ENCODE data around the gene PMPCB.
A peak's percentile ranks its signal among the peaks of the same experiment; 100 is the strongest.
"Not testable (repeated sequence)": the region's sequence is repeated elsewhere in the genome, so short reads cannot be mapped to it uniquely, and the experiment has no call there.

Gene PMPCB

GRCh38 chr7:103296901-103297836, at the start of gene PMPCB:
TSS of gene PMPCB (plus strand) at chr7:103297435. CDS start at chr7:103297460, 25 bp downstream.
- peak; percentile 94 for DNase-seq (ENCODE audit: low read depth)

DNA sequence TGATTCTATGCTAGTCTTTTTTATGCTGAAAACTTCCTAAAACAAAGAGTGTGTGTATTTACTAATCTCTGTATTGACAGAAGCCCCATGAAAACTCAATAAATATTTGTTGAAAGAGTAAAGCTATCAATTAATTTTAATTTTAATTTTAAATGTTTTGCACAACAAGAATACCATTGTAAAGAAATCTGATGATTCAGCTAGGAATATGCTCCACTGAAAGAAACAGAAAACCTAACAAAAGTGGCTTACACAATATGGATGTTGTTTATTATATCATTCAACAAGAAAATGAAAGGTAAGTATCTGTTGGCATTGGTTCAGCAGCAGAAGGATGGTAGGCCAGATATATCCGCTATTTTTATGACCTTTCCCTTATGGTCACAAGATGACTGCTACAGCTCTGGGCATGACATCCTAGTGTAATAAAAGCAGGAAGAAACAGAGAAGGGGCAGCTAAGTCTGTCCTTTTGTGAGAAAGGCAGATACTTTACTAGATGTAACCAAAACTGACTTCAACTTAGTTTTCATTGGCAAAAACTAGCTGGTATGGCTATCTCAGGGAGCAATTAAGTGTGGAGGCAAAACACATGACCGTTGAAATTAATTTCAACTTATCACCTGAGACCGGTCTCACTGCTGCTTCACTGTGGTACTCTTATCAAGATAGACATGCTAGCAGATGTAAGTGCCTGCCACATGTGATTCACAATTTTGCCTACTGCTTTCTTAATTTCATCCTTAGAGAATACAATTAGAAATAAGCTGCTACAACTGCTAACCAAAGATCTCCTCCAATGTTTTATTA, 43.3 kb upstream of the PMPCB start:
- DNase-seq (ENCODE audit: low read depth) = not testable (repeated sequence)

- not testable (repeated sequence) for DNase-seq (ENCODE audit: low read depth)
Observed at GRCh38 chr7:103264054-103264453, 33.2 kb upstream of the PMPCB start.

GRCh38 chr7:103266229-103266628, 31.0 kb upstream of the PMPCB start:
- DNase-seq (ENCODE audit: low read depth) = not testable (repeated sequence)

GRCh38 chr7:103273374-103273773, 23.9 kb upstream of the PMPCB start:
- not testable (repeated sequence) for DNase-seq (ENCODE audit: low read depth)

DNA sequence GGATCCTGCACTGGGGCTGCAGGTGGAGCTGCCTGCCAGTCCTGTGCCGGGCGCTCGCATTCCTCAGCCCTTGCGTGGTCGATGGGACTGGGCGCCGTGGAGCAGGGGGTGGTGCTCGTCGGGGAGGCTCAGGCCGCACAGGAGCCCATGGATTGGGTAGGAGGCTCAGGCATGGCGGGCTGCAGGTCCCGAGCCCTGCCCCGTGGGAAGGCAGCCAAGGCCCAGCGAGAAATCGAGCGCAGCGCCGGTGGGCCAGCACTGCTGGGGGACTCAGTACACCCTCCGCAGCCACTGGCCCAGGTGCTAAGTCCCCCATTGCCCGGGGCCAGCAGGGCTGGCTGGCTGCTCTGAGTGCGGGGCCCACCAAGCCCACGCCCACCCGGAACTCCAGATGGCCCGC, 22.4 kb upstream of the PMPCB start:
- DNase-seq (ENCODE audit: low read depth) = not testable (repeated sequence)

DNA sequence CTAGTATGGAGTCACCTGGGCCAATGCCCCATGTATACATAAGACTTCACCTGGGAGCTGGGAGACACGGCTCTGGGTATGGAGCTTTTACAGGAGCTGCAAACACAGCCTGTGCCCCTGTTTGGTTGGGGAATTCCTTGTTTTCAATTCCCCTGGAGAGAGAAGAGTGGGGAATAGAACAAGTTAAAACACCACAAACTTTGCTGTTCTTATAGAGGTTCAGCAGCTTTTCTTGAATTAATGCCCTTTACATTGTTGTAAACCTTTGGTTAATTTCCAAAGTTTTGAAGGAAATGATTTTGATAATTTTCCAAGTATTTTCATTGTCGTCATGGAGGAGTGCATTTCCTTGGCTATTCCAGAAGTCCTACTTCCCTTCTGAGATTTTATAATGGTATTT, 19.0 kb upstream of the PMPCB start:
- not testable (repeated sequence) for DNase-seq (ENCODE audit: low read depth)

DNA sequence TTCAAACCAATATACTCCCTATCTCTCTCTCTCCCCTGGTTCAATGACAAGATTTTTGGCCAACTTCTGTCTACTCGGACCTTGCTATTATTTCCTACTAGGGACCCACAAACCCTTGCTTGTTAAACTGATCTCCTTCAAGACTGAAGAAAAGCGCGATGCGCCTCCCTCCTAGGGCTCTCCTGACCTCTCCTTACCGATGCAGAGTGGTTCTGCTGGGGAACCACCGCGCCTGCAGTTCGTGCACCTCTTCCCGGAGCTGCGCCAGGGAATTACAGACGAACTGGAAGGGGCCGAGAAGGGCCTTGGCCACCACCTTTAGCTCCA, 17.6 kb upstream of the PMPCB start:
- not testable (repeated sequence) for DNase-seq (ENCODE audit: low read depth)

GRCh38 chr7:103279963-103280802, 17.1 kb upstream of the PMPCB start:
- DNase-seq (ENCODE audit: low read depth) = peak; percentile 67

DNA sequence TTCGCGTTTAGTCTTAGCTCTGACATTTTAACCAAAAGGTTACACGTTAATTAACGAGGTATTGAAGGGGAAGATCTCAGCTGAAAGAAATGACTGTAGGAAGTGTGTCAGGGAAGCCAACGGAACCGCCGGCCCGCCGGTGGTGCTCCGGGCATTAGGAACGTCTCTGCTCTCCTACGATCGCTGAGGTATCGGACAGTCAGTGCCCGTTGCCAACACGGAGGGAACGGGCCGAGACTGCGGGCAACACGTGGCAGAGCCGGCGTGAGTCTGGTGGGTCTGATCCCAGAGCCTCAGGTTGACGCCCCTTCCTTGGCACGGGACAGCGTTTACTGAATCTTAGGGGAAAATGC, 16.5 kb upstream of the PMPCB start:
- not testable (repeated sequence) for DNase-seq (ENCODE audit: low read depth)

DNA sequence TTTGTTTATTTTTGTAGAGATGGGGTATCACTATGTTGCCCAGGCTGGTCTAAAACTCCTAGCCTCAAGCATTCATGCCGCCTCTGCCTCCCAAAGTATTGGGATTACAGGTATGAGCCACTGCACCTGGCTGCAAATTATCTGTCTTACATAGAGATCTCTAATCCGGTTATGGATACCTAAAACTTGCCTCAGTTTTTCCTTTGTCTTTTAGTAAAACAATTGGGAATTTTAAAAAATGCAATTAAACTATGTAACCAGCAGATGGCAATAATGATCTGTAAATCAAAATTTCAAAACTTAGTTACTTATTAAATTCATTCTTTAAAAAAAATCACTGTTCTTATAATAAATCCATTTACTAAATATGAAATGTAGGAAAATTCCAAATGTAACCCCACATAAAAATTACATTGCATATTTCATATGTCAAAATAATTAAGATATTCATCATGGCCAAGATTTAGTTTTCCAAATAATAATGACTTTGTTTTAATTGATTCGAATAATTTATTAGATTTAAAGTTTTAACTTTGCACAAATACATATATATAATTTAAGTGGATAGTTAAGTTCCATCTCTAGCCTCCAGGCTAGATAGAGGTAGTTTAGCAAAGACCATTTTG, 14.3 kb upstream of the PMPCB start:
- not testable (repeated sequence) for DNase-seq (ENCODE audit: low read depth)

- no peak for DNase-seq (ENCODE audit: low read depth)
Observed at GRCh38 chr7:103292122-103292521, 5.1 kb upstream of the PMPCB start.

DNA sequence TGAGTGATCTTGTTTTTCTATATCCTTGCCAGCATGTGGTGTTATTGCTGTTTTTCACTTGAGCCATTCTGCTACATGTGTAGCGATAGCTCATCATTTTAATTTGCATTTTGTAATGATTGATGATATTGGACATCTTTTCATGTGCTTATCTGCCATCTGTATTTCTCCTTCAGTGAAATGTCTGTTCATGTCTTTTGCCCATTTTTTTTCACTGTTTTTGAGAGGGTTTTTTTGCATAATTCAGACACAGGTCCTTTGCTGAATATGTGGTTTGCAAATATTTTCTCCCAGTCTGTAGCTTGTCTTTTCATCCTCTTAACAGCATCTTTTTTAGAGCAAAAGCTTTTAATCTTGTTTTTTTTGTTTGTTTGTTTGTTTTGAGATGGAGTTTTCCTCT, 3.7 kb upstream of the PMPCB start:
- DNase-seq (ENCODE audit: low read depth) = no peak

DNA sequence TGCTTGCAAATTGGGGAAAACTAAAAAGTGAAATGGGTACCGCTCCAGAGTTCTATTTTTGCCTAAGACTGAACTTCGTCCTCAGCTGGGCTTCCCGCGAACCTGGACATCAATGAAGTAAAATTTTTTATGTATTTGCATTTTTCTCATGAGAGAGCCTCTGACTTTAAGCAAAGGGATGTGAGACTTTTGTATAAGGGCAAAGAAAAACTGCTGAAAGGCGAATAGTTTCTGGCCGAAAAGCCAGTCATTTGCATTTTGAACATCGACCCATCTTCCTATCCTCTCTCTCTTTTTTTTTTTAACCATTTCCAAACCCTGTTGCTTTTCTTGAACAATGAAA, 573 bp downstream of the PMPCB start:
- no peak for DNase-seq (ENCODE audit: low read depth)

DNA sequence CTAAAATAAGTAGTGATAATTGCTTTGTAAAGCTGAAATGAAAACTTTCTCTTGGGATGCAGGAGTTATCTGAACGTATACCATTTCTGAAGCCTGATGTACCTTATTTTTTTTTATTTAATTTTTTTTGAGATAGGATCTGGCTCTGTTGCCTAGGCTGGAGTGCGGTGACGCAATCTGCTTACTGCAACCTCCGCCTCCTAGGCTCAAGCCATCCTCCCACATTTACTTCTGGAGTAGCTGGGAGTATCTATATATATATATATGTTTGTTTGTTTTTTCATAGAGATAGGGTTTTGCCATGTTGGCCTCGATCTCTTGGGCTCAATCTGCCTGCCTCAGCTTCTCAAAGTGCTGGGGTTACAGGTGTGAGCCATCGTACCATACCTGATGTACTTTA, 2.4 kb downstream of the PMPCB start:
- no peak for DNase-seq (ENCODE audit: low read depth)

- no peak for DNase-seq (ENCODE audit: low read depth)
Observed at GRCh38 chr7:103301441-103301840, 4.2 kb downstream of the PMPCB start.

- no peak for DNase-seq (ENCODE audit: low read depth)
Observed at GRCh38 chr7:103307503-103308231, 10.4 kb downstream of the PMPCB start.

GRCh38 chr7:103314852-103315251, 17.6 kb downstream of the PMPCB start:
- DNase-seq (ENCODE audit: low read depth) = no peak

GRCh38 chr7:103316380-103316941, 19.2 kb downstream of the PMPCB start:
- no peak for DNase-seq (ENCODE audit: low read depth)

DNA sequence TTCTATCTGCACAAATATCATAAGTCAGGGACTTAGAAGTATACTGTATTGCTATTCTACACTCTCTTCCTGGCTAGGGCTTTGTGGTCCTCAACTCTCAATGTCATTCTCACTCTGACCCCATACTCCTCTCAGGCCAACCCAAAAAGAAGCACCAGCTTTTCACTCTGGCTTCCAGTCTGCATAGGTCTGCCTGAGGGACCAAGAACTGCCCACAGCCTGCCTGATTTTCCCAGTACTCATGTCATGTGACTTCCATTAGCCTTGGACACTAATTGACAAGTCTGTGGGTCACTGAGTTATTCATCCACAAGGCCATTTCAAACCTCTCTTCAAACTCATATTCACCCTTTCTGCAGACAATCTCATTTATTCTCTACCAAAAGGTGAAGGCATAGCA, 19.8 kb downstream of the PMPCB start:
- DNase-seq (ENCODE audit: low read depth) = no peak

DNA sequence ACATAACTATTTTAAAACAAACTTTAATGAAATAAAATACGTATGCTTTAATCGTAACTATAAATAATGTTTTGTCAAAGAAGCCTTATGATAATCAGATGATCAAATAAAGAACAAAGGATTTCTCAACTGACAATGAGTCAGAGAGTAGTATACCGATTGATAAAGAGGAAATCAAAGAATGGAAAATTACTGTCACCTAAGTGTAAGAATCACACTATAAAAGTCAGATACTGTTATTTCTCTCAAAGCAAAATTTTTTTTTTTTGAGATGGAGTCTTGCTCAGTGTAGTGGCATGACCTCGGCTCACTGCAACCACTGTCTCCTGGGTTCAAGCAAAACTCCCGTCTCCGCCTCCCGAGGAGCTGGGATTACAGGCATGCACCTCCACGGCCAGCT, 28.5 kb downstream of the PMPCB start:
- DNase-seq (ENCODE audit: low read depth) = no peak

All from stimulated activated CD8-positive, alpha-beta memory T cell treated with anti-CD3 and anti-CD28 coated beads, Interleukin-15, amount 100 ng/mL, for 24 hours (primary cell).